GM23338 (cell line): ENCODE results near the gene SRPX2. TPM values are rescaled to one million over a fixed set of nuclear protein-coding genes. Genes with fewer than 3 reads are reported as not detected.

ENCODE experiments used
- ATAC-seq: fragments of 200-7000 bp; cut with Tn5 transposase; 3 replicates; pipeline ENCODE4 v1.9.1; 2020
- DNase-seq: peaks from one replicate; pipeline ENCODE4 v3.0.0-alpha.2; 2015; ENCODE audit warnings: low spot score
- H2AFZ ChIP-seq: fragments of 200-600 bp; sonication (generic); 2 replicates; pipeline ENCODE4 v1.8.0; 2016; ENCODE audit warnings: antibody characterized with exemption, mild to moderate bottlenecking, moderate library complexity
- H3F3A ChIP-seq: fragments of 200-600 bp; sonication (generic); replicated peaks from 2 replicates; pipeline ENCODE4 v1.8.0; 2017; ENCODE audit warnings: antibody characterized with exemption, mixed run types, low read depth
- H3K27ac ChIP-seq: fragments of 200-600 bp; sonication (generic); 2 replicates; pipeline ENCODE4 v1.6.1; 2016; ENCODE audit warnings: low read depth
- H3K27me3 ChIP-seq: fragments of 200-600 bp; sonication (generic); 2 replicates; pipeline ENCODE4 v1.8.0; 2016; ENCODE audit warnings: mild to moderate bottlenecking, mixed run types, moderate library complexity; ENCODE audit not compliant: insufficient read depth
- H3K36me3 ChIP-seq: fragments of 200-600 bp; sonication (generic); 2 replicates; pipeline ENCODE4 v1.8.0; 2016; ENCODE audit warnings: mild to moderate bottlenecking; ENCODE audit not compliant: insufficient read depth
- H3K4me1 ChIP-seq: fragments of 200-600 bp; sonication (generic); 2 replicates; pipeline ENCODE4 v1.8.0; 2016; ENCODE audit warnings: mild to moderate bottlenecking, moderate library complexity; ENCODE audit not compliant: insufficient read depth
- H3K4me2 ChIP-seq: fragments of 200-600 bp; sonication (generic); 2 replicates; pipeline ENCODE4 v1.7.1; 2017; ENCODE audit warnings: mixed run types
- H3K4me3 ChIP-seq: fragments of 200-600 bp; sonication (generic); 2 replicates; pipeline ENCODE4 v1.6.1; 2016; ENCODE audit warnings: mixed run types
- H3K79me2 ChIP-seq: fragments of 200-600 bp; sonication (generic); replicated peaks from 2 replicates; pipeline ENCODE4 v1.8.0; 2017; ENCODE audit warnings: mild to moderate bottlenecking; ENCODE audit not compliant: insufficient read depth
- H3K9me2 ChIP-seq: fragments of 200-600 bp; sonication (generic); 2 replicates; pipeline ENCODE4 v1.8.0; 2017; ENCODE audit not compliant: insufficient read depth
- H4K20me1 ChIP-seq: fragments of 200-600 bp; sonication (generic); replicated peaks from 2 replicates; pipeline ENCODE4 v1.8.0; 2017; ENCODE audit warnings: mild to moderate bottlenecking; ENCODE audit not compliant: insufficient read depth
- H3K27ac Mint-ChIP-seq: 2 replicates; pipeline ENCODE4 v1.8.0; 2020; ENCODE audit warnings: inconsistent platforms, mild to moderate bottlenecking, moderate library complexity, mixed read lengths
- H3K27me3 Mint-ChIP-seq: 3 replicates; pipeline ENCODE4 v1.8.0; 2022; ENCODE audit warnings: low read depth, mild to moderate bottlenecking, moderate library complexity, mixed read lengths, inconsistent platforms; ENCODE audit not compliant: insufficient read depth, poor library complexity
- H3K36me3 Mint-ChIP-seq: 3 replicates; pipeline ENCODE4 v1.8.0; 2021; ENCODE audit warnings: low read depth, mild to moderate bottlenecking, inconsistent platforms, moderate library complexity, mixed read lengths
- H3K4me1 Mint-ChIP-seq: 3 replicates; pipeline ENCODE4 v1.8.0; 2020; ENCODE audit warnings: mild to moderate bottlenecking, inconsistent platforms, mixed read lengths
- H3K4me3 Mint-ChIP-seq: 3 replicates; pipeline ENCODE4 v1.8.0; 2021; ENCODE audit warnings: moderate library complexity, mild to moderate bottlenecking, inconsistent platforms, mixed read lengths
- H3K9me3 Mint-ChIP-seq: 3 replicates; pipeline ENCODE4 v1.8.0; 2020; ENCODE audit warnings: moderate library complexity, mild to moderate bottlenecking, inconsistent platforms, mixed read lengths
- CREB1 ChIP-seq: fragments of 250-450 bp; sonication (Bioruptor Pico); IDR thresholded peaks from 2 replicates; pipeline ENCODE4 v1.5.0; 2020; ENCODE audit warnings: low read depth, mild to moderate bottlenecking, moderate library complexity
- EZH2phosphoT487 ChIP-seq: fragments of 200-600 bp; sonication (generic); IDR thresholded peaks from one replicate; pipeline ENCODE4 v1.8.1; 2018; ENCODE audit warnings: antibody characterized with exemption; ENCODE audit not compliant: unreplicated experiment
- JUNB ChIP-seq: IDR thresholded peaks from one replicate; pipeline ENCODE4 v1.6.1; 2016; ENCODE audit warnings: antibody characterized with exemption; ENCODE audit not compliant: unreplicated experiment
- NANOG ChIP-seq: IDR thresholded peaks from 2 replicates; pipeline ENCODE4 v1.6.1; 2016; ENCODE audit warnings: antibody characterized with exemption, borderline replicate concordance
- POLR2AphosphoS5 ChIP-seq: IDR thresholded peaks from 2 replicates; pipeline ENCODE4 v1.6.1; 2016; ENCODE audit warnings: antibody characterized with exemption, low read depth
- STAT1 ChIP-seq: IDR thresholded peaks from one replicate; pipeline ENCODE4 v1.6.1; 2016; ENCODE audit warnings: antibody characterized with exemption; ENCODE audit not compliant: unreplicated experiment
- ZNF114 ChIP-seq: fragments of 250-450 bp; sonication (Bioruptor Pico); IDR thresholded peaks from 2 replicates; pipeline ENCODE4 v1.5.0; 2020; ENCODE audit warnings: mild to moderate bottlenecking, moderate library complexity
- ZNF331 ChIP-seq: fragments of 250-450 bp; sonication (Bioruptor Pico); IDR thresholded peaks from 2 replicates; pipeline ENCODE4 v1.5.0; 2020; ENCODE audit warnings: low read depth, mild to moderate bottlenecking, moderate library complexity
- polyA plus RNA-seq: library from polyadenylated mRNA; unstranded; fragments of >200 nt; fragmentation: Nextera tagmentation; extraction: Ambion mirVana; gene quantifications from 2 replicates; pipeline ENCODE4 v1.2.1, GENCODE V29; 2016
- total RNA-seq: library from RNA; depleted of rRNA; stranded (reverse); fragments of >200 nt; shearing (Covaris generic); gene quantifications from 2 replicates; pipeline ENCODE4 v1.2.3, GENCODE V29; 2014
- TF ChIP-seq, protein P1 (sequence below): IDR thresholded peaks from one replicate; pipeline ENCODE4 v1.6.1; 2018; ENCODE audit warnings: antibody characterized with exemption; ENCODE audit not compliant: unreplicated experiment
- TF ChIP-seq, protein P2 (sequence below): fragments of 250-450 bp; sonication (Bioruptor Pico); IDR thresholded peaks from 2 replicates; pipeline ENCODE4 v1.5.0; 2020; ENCODE audit warnings: mild to moderate bottlenecking, moderate library complexity
- TF ChIP-seq, protein P3 (sequence below): IDR thresholded peaks from 2 replicates; pipeline ENCODE4 v1.6.1; 2016; ENCODE audit warnings: antibody characterized with exemption

The SRPX2 gene
- total and polyA plus RNA-seq, 2 experiments from 2014 or later, result not detected

DNA sequence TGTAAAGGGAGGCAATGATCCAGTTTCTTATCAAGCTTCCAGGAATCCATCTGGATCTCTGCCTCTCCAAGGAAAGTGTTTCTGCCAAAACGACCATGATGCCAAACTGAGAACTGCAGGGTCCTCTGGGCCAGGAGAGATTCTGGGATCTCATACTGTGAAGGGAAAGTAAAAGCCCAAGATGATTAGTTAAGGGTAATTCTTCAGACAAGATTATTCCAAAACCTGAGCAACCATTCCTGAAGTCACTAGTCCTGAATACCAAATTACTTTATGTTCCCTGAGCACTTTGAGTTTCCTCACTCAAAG is 42.0 kb downstream of the SRPX2 start (continued):
- TF ChIP-seq, protein P1, sequence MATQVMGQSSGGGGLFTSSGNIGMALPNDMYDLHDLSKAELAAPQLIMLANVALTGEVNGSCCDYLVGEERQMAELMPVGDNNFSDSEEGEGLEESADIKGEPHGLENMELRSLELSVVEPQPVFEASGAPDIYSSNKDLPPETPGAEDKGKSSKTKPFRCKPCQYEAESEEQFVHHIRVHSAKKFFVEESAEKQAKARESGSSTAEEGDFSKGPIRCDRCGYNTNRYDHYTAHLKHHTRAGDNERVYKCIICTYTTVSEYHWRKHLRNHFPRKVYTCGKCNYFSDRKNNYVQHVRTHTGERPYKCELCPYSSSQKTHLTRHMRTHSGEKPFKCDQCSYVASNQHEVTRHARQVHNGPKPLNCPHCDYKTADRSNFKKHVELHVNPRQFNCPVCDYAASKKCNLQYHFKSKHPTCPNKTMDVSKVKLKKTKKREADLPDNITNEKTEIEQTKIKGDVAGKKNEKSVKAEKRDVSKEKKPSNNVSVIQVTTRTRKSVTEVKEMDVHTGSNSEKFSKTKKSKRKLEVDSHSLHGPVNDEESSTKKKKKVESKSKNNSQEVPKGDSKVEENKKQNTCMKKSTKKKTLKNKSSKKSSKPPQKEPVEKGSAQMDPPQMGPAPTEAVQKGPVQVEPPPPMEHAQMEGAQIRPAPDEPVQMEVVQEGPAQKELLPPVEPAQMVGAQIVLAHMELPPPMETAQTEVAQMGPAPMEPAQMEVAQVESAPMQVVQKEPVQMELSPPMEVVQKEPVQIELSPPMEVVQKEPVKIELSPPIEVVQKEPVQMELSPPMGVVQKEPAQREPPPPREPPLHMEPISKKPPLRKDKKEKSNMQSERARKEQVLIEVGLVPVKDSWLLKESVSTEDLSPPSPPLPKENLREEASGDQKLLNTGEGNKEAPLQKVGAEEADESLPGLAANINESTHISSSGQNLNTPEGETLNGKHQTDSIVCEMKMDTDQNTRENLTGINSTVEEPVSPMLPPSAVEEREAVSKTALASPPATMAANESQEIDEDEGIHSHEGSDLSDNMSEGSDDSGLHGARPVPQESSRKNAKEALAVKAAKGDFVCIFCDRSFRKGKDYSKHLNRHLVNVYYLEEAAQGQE, result no peak
- TF ChIP-seq EZH2phosphoT487, result no peak
- no peak for TF ChIP-seq POLR2AphosphoS5
- no peak for TF ChIP-seq JUNB

DNA sequence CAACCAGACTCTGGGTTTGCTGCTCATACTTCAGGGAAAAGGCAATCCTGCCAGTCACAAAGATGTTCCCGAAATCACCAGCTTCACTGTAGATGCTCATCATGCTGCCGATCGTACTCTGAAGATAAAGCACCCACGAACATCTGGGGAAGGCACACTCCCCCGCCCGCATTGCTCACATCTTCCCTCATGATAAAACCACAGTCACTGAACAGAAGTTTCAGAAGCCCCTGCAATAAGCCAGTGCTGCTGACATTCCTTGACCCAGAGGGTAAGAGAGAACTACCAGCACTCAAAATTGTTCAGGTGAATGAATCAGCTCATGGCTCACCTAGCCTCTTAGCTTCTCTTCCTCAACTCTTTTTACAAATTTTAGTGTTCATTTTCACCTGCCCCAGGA is 43.1 kb downstream of the SRPX2 start:
- H3K4me1 Mint-ChIP-seq, result no peaks in the 10 kb centered on the region
- no peak overlapping the region for H3K4me3 Mint-ChIP-seq
- Histone ChIP-seq H2AFZ (no peak overlapping the region), H4K20me1 (no peaks in the 10 kb centered on the region), H3K4me1 (no peaks in the 10 kb centered on the region), H3K27me3 (no peaks in the 10 kb centered on the region), H3K27ac (no peak overlapping the region), H3K4me2 (no peak overlapping the region), H3K9me2 (no peaks in the 10 kb centered on the region), H3K36me3 (no peaks in the 10 kb centered on the region), H3K4me3 (no peak overlapping the region), H3F3A (no peaks in the 10 kb centered on the region), H3K79me2 (no peaks in the 10 kb centered on the region)
- no peak for DNase-seq
- no peaks in the 10 kb centered on the region for H3K9me3 Mint-ChIP-seq
- no peak overlapping the region for H3K27ac Mint-ChIP-seq
- no peak for ATAC-seq
- H3K27me3 Mint-ChIP-seq, result peaks cover 2% of the 10 kb centered on the region
- H3K36me3 Mint-ChIP-seq, result no peaks in the 10 kb centered on the region
- TF ChIP-seq, protein P1, result no peak
- TF ChIP-seq POLR2AphosphoS5, result no peak
- TF ChIP-seq ZNF331 (CRISPR knock-in tag), result no peak
- no peak for TF ChIP-seq ZNF114 (CRISPR knock-in tag)
- TF ChIP-seq CREB1 (CRISPR knock-in tag), result no peak
- no peak for TF ChIP-seq EZH2phosphoT487
- no peak for TF ChIP-seq NANOG
- no peak for TF ChIP-seq JUNB
- TF ChIP-seq, protein P2, sequence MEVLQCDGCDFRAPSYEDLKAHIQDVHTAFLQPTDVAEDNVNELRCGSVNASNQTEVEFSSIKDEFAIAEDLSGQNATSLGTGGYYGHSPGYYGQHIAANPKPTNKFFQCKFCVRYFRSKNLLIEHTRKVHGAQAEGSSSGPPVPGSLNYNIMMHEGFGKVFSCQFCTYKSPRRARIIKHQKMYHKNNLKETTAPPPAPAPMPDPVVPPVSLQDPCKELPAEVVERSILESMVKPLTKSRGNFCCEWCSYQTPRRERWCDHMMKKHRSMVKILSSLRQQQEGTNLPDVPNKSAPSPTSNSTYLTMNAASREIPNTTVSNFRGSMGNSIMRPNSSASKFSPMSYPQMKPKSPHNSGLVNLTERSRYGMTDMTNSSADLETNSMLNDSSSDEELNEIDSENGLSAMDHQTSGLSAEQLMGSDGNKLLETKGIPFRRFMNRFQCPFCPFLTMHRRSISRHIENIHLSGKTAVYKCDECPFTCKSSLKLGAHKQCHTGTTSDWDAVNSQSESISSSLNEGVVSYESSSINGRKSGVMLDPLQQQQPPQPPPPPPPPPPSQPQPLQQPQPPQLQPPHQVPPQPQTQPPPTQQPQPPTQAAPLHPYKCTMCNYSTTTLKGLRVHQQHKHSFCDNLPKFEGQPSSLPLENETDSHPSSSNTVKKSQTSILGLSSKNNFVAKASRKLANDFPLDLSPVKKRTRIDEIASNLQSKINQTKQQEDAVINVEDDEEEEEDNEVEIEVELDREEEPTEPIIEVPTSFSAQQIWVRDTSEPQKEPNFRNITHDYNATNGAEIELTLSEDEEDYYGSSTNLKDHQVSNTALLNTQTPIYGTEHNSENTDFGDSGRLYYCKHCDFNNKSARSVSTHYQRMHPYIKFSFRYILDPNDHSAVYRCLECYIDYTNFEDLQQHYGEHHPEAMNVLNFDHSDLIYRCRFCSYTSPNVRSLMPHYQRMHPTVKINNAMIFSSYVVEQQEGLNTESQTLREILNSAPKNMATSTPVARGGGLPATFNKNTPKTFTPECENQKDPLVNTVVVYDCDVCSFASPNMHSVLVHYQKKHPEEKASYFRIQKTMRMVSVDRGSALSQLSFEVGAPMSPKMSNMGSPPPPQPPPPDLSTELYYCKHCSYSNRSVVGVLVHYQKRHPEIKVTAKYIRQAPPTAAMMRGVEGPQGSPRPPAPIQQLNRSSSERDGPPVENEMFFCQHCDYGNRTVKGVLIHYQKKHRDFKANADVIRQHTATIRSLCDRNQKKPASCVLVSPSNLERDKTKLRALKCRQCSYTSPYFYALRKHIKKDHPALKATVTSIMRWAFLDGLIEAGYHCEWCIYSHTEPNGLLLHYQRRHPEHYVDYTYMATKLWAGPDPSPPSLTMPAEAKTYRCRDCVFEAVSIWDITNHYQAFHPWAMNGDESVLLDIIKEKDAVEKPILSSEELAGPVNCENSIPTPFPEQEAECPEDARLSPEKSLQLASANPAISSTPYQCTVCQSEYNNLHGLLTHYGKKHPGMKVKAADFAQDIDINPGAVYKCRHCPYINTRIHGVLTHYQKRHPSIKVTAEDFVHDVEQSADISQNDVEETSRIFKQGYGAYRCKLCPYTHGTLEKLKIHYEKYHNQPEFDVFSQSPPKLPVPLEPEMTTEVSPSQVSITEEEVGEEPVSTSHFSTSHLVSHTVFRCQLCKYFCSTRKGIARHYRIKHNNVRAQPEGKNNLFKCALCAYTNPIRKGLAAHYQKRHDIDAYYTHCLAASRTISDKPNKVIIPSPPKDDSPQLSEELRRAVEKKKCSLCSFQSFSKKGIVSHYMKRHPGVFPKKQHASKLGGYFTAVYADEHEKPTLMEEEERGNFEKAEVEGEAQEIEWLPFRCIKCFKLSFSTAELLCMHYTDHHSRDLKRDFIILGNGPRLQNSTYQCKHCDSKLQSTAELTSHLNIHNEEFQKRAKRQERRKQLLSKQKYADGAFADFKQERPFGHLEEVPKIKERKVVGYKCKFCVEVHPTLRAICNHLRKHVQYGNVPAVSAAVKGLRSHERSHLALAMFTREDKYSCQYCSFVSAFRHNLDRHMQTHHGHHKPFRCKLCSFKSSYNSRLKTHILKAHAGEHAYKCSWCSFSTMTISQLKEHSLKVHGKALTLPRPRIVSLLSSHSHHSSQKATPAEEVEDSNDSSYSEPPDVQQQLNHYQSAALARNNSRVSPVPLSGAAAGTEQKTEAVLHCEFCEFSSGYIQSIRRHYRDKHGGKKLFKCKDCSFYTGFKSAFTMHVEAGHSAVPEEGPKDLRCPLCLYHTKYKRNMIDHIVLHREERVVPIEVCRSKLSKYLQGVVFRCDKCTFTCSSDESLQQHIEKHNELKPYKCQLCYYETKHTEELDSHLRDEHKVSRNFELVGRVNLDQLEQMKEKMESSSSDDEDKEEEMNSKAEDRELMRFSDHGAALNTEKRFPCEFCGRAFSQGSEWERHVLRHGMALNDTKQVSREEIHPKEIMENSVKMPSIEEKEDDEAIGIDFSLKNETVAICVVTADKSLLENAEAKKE, result no peak
- TF ChIP-seq, protein P3, sequence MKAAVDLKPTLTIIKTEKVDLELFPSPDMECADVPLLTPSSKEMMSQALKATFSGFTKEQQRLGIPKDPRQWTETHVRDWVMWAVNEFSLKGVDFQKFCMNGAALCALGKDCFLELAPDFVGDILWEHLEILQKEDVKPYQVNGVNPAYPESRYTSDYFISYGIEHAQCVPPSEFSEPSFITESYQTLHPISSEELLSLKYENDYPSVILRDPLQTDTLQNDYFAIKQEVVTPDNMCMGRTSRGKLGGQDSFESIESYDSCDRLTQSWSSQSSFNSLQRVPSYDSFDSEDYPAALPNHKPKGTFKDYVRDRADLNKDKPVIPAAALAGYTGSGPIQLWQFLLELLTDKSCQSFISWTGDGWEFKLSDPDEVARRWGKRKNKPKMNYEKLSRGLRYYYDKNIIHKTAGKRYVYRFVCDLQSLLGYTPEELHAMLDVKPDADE, result no peak
- no peak for TF ChIP-seq STAT1
